ENCODE results near the gene ATP9A. TPM values are rescaled to one million over a fixed set of nuclear protein-coding genes. Genes with fewer than 3 reads are reported as not detected.

The ATP9A gene
- total RNA-seq, 1 experiment from 2014 or later, result 18.6 TPM

DNA sequence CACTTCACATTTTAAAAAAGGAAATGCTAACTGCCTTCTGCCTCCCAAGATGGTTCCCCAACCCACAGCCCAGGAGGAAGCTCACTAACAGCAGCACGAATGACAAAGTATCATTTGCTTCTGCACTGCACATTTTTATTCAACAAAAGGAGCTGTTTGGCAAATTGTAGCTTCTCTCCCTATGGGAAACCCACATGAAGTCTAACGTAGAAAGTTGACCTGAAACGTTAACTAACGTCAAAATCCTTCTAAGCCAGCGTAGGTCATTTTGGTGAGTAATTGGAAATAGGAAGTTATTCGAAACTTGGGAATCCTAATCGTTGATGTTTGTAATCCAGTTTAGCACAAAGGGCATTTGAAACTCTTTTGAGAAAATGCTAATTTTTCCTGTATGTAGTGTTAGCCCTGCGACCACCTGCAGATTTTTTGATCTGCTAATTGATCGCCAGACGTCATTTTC lies 31.2 kb upstream of the ATP9A start:
- no peak for TF ChIP-seq EZH2 (IDR thresholded peaks at IDR 0.05; ENCODE audit: low read depth)
- TF ChIP-seq, protein P1, sequence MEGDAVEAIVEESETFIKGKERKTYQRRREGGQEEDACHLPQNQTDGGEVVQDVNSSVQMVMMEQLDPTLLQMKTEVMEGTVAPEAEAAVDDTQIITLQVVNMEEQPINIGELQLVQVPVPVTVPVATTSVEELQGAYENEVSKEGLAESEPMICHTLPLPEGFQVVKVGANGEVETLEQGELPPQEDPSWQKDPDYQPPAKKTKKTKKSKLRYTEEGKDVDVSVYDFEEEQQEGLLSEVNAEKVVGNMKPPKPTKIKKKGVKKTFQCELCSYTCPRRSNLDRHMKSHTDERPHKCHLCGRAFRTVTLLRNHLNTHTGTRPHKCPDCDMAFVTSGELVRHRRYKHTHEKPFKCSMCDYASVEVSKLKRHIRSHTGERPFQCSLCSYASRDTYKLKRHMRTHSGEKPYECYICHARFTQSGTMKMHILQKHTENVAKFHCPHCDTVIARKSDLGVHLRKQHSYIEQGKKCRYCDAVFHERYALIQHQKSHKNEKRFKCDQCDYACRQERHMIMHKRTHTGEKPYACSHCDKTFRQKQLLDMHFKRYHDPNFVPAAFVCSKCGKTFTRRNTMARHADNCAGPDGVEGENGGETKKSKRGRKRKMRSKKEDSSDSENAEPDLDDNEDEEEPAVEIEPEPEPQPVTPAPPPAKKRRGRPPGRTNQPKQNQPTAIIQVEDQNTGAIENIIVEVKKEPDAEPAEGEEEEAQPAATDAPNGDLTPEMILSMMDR (conservative IDR thresholded peaks at IDR 0.05), result no peak
- intact Hi-C loops (cut with micrococcal nuclease; ENCODE audit: unreplicated experiment), result no loop called here
- Histone ChIP-seq H3F3A (ENCODE audit: insufficient read depth, low read depth) (peaks cover 47% of the 10 kb centered on the region; the same call in 1 of the 2 replicates), H3K4me3 (no peak overlapping the region), H3K4me1 (replicated peaks; ENCODE audit: insufficient read depth) (peaks cover 66% of the 10 kb centered on the region), H2AFZ (no peak overlapping the region), H3K9me3 (ENCODE audit: insufficient read depth, low read depth) (no peaks in the 10 kb centered on the region), H3K36me3 (ENCODE audit: low read depth) (no peaks in the 10 kb centered on the region), H3K79me2 (ENCODE audit: low read depth) (peaks cover 11% of the 10 kb centered on the region), H3K27ac (no peak overlapping the region), H3K27me3 (ENCODE audit: insufficient read depth, low read depth) (no peaks in the 10 kb centered on the region), H3K4me2 (peak overlapping the region; percentile 97), H3K9me2 (ENCODE audit: insufficient read depth) (no peaks in the 10 kb centered on the region), H4K20me1 (ENCODE audit: insufficient read depth) (no peaks in the 10 kb centered on the region)
- no TSS peak for BruUV-seq (replicated peaks)
- ChIA-PET POLR2A (ENCODE audit: unreplicated experiment) (interaction anchor here (0.6 kb wide), 1 partner anchor 122 kb away, joined by 5 read pairs; no protein-coding TSS in a partner anchor), CTCF (no interaction called here)
- no peak for DNase-seq

GRCh38 chr20:51797357-51798025 lies 29.3 kb upstream of the ATP9A start:
- H3K27ac ChIP-seq, result peak overlapping the region; percentile 43
- intact Hi-C loops (cut with micrococcal nuclease; ENCODE audit: unreplicated experiment), result no loop called here

DNA sequence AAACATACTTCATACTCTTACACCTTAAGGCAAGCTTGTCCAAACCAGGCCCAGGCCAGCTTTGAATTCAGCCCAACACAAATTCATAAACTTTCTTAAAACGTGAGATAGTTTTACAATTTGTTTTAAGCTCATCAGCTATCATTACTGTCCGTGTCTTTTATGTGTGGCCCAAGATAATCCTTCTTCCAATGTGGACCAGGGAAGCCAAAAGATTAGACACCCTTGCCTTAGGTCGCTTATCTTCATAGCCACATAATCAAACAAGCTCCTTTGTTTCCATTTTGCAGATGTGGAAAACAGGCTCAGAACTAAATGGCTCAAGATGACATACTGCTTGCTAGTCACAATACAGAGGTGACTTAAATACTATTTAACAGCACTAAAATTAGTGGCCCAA lies 28.1 kb upstream of the ATP9A start:
- ChIA-PET CTCF (interaction anchor here (0.5 to 0.6 kb wide), 2 partner anchors 19 to 1017 kb away, joined by 5 to 8 read pairs; no protein-coding TSS in a partner anchor), POLR2A (ENCODE audit: unreplicated experiment) (interaction anchor here (0.5 kb wide), 1 partner anchor 32 kb away, joined by 4 read pairs; no protein-coding TSS in a partner anchor)
- TF ChIP-seq, protein P1 (conservative IDR thresholded peaks at IDR 0.05), result no peak
- TF ChIP-seq EZH2 (IDR thresholded peaks at IDR 0.05; ENCODE audit: low read depth), result no peak
- intact Hi-C loops (cut with micrococcal nuclease; ENCODE audit: unreplicated experiment), result no loop called here
- no peak overlapping the region for H2AFZ ChIP-seq
- no peaks in the 10 kb centered on the region for H3K27me3 ChIP-seq (ENCODE audit: insufficient read depth, low read depth)
- no peak overlapping the region for H3K4me2 ChIP-seq
- DNase-seq, result no peak
- peaks cover 36% of the 10 kb centered on the region for H3K4me1 ChIP-seq (replicated peaks; ENCODE audit: insufficient read depth)
- H3K9me2 ChIP-seq (ENCODE audit: insufficient read depth), result no peaks in the 10 kb centered on the region
- H4K20me1 ChIP-seq (ENCODE audit: insufficient read depth), result no peaks in the 10 kb centered on the region
- peaks cover 11% of the 10 kb centered on the region for H3K79me2 ChIP-seq (ENCODE audit: low read depth)
- H3K9me3 ChIP-seq (ENCODE audit: insufficient read depth, low read depth), result no peaks in the 10 kb centered on the region
- H3F3A ChIP-seq (ENCODE audit: insufficient read depth, low read depth), result peaks cover 26% of the 10 kb centered on the region; the same call in 1 of the 2 replicates
- no peak overlapping the region for H3K27ac ChIP-seq
- no TSS peak for BruUV-seq (replicated peaks)
- no peak overlapping the region for H3K4me3 ChIP-seq
- H3K36me3 ChIP-seq (ENCODE audit: low read depth), result no peaks in the 10 kb centered on the region

More at GRCh38 chr20:51797357-51798025, 29.3 kb upstream of the ATP9A start:
- Histone ChIP-seq H4K20me1 (ENCODE audit: insufficient read depth) (no peaks in the 10 kb centered on the region), H3F3A (ENCODE audit: insufficient read depth, low read depth) (peaks cover 31% of the 10 kb centered on the region; the same call in 1 of the 2 replicates), H3K79me2 (ENCODE audit: low read depth) (peaks cover 11% of the 10 kb centered on the region), H3K36me3 (ENCODE audit: low read depth) (no peaks in the 10 kb centered on the region), H3K9me3 (ENCODE audit: insufficient read depth, low read depth) (no peaks in the 10 kb centered on the region), H3K4me1 (replicated peaks; ENCODE audit: insufficient read depth) (peaks cover 46% of the 10 kb centered on the region), H3K4me2 (peak overlapping the region; percentile 56), H3K4me3 (peak overlapping the region; percentile 1; the same call in 1 of the 2 replicates), H3K27me3 (ENCODE audit: insufficient read depth, low read depth) (no peaks in the 10 kb centered on the region), H3K9me2 (ENCODE audit: insufficient read depth) (no peaks in the 10 kb centered on the region), H2AFZ (no peak overlapping the region)
- TF ChIP-seq, protein P1 (conservative IDR thresholded peaks at IDR 0.05), result no peak
- TF ChIP-seq EZH2 (IDR thresholded peaks at IDR 0.05; ENCODE audit: low read depth), result no peak
- peak in 1 of 2 experiments; percentile 89 for DNase-seq
- BruUV-seq (replicated peaks), result no TSS peak
- CTCF ChIA-PET, result interaction anchor here (0.7 to 1.0 kb wide), 4 partner anchors 49 to 1333 kb away, joined by 3 to 4 read pairs (median 3); no protein-coding TSS in a partner anchor
- POLR2A ChIA-PET (ENCODE audit: unreplicated experiment), result no interaction called here
